ENCODE results near the gene HK2.
"Not testable (repeated sequence)": the region's sequence is repeated elsewhere in the genome, so short reads cannot be mapped to it uniquely, and the experiment has no call there.

HK2 gene

DNA sequence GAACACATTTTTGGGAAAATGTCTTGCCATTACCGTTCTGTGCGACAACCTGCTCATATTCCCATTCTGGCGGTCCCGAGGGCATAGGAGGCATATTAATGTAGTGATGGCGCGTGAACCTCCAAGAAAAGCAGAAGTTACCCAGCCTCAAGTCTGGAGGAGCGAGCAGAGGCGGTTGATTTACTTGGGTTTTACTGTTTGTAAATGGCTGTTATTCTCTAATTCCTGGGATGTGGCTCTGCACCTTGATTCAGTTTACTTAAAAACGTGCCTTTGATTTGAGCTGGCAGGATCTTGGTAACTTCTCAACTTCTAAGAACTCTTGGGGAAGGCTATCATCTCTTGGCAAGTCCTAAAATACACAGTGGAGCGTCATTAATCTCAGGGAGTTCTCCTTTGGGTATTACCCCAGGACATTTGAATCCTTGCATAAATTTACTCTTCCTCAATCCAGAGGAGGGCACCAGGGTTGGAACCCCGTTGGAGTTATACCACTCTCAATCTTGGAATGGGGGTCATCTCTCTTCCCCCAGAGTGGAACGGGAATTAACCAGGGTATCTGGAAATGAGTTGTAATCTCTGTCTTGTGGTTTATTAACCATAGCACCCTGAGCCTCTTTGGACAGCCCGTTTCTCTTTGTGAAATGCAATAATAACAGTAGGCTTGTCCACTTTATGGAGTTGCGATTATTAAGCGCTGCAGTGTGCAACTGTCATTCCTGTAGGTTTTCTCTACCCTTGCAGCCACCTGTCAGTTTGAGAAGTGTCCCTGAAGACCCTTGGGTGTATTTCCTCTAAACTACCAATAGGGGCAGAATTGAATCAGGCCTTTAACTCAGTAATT, 2.1 kb downstream of the HK2 start:
- no peak for DNase-seq

DNA sequence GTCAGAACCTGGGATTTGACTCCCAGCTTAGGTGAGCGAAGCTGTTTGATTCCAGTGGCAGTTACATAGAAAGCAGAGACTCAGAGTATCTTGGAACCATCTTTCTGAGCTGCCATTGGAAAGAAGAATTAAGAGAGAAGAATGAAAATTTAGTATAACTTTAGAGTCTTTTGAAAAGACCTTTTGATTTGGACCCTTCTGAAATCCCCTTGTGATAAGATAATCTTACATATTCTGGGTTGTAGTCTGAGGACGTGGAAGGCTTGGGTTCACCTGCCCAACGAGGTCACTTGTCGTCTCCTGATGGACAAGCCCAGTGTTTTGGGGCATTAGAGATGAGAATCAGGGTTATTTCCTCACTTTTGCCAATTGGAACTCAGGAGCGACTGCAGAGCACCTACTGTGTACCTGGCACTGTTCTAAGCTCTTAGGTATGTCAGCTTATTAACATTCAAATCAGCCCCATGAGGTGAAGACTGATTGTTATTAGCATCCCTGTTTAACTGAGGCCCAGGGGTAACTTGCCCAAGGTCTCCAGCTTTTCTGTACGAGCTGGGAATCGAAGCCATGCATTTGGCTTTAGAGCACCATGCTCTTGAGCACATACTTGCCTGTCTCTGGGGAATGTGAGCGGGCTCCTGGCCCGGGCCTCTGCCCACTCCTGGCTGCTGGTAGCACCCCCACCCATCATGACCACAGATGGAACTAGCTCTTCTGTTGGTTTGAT, 2.9 kb downstream of the HK2 start:
- no peak for DNase-seq

DNA sequence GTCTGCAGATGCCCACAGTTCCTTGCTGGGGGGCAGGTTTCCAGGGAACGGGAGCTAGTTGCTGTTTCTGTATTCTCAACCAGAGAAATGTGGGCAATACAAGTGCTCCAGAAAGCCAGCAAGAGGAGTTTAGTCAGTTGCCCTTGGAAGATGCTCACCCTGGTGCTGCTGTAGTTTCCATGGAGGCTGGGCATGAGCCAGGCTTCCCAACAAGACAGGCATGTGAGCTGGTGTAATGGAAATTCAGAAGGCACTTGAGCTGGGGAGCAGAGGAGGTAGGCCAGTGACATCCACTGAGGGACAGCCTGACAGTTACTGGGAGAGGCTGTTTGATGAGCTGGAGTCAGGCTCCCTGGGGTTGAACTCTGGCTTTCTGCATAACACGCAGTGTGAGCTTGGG, 7.7 kb downstream of the HK2 start:
- DNase-seq, result no peak

DNA sequence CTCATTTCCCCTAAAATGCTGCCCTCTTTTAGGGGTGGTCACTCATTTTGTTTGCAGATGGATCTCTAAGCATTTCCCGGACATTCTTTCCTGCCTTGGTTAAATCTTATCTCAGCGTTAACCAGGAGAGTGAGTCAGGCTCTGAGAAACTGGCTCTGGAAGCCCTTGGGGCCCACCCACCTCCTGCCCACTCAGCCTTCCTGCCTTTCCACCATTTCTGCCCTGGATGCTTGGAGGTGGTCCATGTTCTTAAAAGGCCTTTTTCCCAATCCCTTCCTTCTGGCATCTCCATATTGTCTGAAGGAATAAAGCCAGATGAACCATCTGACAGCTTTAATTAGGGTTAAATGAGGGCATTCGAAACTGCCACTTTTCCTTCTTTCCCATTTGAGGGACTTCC, 9.5 kb downstream of the HK2 start:
- DNase-seq, result no peak

DNA sequence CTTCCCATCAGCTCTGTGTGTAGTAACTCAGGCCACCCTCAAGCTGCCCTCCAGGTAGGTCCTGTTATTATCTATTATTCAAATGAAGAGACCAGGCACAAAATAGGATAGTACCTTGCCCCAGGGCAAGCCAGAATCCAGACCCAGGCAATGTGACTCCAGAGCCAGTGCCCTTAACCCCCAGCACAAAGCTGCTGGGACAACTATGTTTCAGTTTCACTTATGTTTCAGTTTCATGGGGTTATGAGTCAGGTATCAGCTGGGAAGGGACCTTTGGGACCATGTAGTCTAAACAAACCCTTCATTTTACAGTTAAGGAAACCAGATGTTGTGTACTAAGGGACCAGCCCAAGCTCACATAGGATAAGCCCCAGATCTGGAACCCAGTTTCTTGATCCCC, 10.0 kb downstream of the HK2 start:
- DNase-seq, result no peak

DNA sequence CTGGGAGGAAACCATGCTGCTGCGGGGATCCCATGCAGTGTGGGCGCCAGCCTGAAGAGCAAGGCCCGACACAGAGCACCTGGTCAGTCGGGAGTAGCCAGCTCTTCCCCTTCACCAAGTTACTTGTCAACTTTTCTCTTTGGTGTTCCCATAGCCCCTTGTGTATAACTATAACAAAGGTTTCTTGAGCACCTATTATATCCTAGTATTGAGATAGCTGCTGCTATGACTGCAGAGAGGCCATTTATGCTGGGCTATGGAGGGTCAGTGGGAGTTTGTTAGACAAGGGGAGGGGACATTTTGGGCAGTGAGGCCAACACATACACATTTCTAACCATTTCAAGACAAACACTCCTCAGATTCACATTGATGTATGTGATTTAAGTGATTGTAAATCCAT, 10.8 kb downstream of the HK2 start:
- no peak for DNase-seq

DNA sequence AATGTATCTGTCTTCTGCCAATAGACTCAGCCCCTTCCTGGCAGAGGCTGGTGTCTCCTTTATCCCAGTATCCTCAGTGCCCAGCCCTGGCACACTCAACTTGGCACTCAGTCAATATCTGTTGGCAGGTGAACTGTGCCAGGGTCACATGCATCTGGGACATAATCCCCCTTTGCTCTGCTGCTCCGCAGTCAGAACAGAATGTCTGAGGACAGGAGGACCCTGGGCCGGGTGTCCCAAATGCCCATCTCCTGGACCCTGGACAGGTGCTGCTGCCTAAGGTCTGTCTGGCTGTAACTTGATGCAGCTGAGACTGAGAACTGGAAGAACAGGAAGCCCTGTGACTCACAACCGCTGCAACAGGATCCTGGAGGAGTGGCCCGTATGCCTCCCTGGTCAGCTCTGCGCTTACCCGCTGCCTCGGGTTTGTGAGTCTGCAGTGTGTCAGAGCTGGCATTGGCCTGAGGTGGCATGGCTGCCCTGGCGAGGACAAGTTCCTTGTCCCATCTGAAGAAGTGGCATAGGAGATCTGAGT, 11.4 kb downstream of the HK2 start:
- DNase-seq, result peak; percentile 7

DNA sequence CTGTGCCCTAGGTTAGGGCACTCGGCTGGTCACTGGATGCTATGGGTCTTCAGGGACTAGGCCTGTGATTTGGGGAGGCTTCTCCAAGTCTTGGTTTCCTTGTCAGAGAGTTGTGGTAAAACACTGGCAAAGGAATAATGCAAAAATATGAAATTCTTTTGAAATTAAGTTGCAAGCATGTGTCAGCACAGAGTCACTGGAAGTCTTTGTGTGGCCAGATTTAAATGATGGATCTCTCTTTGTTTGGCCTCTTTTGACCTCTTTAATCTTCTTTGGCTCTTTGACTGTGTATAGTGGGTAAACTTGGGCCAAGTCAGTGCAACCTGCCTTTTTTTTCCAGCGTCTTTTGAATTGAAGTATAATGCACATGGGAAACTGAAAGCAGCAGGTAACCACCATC, 12.1 kb downstream of the HK2 start:
- no peak for DNase-seq

DNA sequence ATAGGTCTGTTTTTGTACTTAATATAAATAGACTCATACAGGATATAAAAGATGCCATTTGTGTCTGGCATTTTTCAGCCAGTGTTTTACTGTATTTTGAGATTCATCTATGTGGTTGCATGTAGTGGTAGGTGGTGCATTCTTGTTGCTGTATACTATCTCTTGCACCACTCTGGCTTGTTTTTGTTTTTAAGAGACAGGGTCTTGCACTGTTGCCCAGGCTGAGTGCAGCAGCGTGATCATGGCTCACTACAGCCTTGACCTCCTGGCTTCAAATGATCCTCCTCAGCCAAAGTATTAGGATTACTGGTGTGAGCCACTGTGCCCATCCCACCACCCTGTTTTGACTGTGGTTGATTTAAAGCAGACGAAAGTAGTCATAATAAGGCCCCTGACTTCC, 12.6 kb downstream of the HK2 start:
- DNase-seq, result no peak

DNA sequence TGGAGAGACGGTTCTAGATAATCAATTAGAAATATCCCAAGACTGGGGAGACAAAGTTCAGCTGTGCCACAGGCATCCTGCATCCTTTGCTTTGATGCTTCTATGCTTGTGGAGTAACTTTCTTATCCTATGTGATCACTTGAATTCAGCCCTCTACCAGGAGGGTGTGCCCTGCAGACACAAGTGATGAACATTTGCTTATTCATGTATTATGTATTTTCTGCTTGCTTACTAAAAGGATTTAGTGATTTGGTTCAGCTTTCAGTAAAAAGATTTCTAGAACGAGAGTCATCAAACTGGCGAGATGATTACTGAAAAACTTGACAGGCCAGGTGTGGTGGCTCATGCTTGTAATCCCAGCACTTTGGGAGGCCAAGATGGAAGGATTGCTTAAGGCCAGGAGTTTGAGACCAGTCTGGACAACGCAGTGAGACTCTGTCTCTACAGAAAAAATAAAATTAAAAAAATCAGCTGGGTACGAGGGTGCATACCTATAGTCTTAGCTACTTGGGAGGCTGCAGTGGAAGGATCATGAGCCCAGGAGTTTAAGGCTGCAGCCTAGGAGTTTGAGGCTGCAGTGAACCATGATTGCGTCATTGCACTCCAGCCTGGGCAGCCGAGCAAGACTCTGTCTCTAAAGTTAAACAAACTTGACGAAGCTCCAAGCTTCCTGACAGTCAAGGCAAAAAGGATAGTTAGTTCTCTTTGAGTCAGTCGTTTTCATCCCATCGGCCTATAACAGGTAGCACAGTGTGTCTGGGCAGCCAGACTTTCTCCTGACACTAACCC, 13.3 kb downstream of the HK2 start:
- no peak for DNase-seq

DNA sequence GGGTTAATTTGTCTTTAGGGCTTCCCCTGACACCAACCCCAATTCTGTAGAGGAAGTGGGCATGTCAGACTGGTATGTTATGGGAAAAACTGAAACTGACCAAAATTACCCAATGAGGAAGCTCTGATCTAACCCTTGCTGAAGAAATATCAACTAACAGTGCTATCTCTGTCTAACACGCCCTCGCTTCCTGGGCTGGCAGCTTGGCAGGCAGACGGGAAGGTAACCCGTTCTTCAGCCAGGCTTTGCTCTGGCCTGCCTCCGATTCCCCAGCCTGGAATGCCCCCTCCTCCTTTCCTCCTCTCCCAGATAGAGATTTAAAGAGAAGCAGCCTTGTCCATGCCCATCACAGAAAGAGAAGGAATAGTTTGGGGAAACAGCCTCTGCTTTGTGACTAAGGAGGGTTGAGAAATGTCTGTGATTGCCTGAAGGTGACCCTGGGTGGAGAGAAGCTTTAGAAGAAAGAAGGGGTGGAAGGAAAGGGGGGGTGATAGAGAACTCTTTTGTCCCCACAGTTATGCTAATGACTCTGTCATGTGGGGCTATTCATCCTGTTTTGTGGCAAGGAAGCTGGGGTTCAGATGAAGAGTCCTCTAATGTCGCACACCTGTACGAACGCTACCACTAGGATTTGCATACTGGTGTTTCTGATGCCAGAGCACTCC, 15.4 kb downstream of the HK2 start:
- peak; percentile 27 for DNase-seq

DNA sequence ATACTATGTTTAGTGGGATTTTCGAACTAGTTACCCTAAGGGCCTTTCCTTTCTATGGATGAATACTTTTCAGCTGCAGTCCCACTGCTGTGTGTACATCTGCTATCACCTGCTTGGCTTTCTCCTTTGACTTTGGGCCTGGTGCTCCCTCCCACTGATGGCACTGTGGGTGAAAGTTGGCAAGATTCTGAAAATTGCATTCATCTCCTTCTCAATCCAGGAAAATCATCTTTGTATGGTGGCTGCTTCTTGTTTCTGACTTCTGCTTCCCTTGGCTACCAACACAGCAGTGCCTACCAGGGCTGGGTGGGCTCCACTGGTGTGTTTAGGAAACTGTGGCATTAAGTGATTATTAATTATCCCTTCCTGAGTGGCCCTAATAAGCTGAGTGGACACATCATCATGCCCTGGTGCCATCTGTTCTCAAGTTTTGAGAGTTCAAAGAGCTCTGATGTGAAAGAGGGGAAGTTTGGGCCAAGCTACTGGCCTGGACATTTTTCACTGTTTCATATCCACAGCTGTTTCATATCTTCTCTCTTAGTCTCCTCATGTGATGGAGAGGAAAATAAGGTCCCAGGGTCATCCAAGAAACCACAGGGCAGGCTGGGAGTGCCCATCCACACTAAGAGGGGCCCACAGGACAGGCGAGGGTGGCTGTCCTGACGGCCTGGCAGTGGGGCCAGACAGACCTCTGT, 16.7 kb downstream of the HK2 start:
- no peak for DNase-seq

DNA sequence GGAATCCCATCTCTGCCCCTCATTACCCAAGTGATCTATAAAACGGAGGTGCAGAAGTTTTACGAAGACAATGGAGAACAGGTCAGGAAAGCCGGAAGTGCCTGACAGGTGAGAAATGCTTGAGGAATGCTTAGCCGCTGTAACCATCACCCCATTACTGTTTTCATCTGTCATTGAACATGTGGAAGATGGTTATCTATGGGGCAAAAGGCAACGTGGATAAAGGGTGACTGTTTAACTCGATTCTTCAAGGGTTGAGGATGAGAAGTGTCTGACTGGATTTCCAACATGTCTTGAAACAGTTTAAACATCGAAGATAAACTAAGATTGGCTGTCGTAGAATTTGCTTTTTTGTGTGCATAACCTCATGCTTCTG, 17.3 kb downstream of the HK2 start:
- DNase-seq, result no peak

DNA sequence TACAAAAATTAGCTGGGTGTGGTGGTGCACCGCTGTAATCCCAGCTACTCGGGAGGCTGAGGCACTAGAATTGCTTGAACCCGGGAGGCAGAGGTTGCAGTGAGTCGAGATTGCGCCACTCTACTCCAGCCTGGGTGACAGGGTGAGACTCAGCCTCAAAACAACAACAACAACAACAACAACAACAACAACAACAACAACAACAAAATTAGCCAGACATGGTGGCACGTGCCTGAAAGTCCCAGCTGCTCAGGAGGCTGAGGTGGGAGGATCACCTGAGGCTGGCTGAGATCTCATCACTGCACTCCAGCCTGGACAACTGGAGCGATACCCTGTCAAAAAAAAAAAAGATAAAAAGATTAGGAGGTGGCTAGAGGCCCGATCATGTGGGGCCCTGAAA, 19.4 kb downstream of the HK2 start:
- not testable (repeated sequence) for DNase-seq

DNA sequence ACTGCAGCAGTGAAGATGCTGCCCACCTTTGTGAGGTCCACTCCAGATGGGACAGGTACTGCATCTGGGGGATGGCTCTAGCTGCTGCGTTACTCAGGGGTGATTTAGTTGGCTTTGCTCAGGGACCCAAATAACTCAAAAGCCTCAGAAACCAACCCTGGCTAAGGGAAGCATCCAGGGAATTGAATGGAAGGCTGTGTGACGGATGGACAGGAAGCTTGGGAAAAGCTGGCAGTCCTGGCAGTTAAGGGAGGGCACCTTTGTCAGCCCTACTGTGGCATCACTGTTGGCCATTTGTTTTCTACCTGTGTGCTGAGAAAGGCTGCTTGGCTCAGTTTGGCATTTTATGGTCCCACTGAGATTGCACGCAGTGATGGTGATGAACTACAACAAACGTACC, 20.5 kb downstream of the HK2 start:
- no peak for DNase-seq

DNA sequence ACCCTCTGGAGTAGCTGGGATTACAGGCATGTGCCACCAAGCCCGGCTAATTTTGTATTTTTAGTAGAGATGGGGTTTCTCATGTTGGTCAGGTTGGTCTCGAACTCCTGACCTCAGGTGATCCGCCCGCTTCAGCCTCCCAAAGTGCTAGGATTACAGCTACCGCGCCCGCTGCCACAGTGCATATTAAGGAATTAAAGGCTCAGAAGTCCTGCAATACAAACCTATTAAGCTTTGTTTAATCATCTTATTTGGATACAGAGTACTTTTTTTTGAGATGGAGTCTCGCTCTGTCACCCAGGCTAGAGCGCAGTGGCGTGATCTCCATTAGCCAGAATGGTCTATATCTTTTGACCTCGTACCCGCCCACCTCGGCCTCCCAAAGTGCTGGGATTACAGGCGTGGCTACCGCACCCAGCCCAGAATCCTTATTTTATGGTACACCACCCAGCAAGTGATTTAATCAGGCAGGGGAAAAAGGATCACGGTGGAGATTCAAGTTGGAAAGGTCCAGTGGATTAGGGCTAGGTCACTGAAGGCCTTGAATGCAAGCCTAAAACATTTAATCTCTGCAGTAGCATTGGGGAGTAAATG, 21.3 kb downstream of the HK2 start:
- DNase-seq, result not testable (repeated sequence)

DNA sequence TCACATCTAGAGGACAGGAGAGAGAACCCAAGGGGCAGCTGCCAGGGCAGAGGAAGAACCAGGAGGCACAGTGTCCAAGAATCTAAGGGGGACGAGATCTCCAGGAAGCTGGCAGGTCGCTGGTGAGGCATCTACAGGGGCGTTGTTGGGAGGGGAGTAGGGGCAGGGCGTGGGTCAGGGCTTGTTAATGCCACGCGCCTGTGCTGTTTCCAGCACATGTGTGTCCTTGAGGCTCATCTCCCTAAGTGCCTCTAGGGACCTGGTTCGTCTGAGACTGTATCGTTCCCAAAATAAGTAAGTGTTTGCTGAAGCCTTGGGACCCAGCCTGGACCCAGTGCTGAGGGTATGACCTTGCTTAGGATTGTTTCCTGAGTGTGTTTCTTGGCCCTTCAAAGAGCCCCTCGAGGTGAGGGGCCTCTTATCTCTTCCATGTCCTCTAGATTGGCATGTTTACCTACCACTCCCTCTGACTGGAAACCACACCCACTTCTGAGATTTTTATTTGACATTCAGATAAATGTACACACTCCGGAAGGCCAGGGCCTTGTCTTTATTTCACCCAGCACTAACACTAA, 22.2 kb downstream of the HK2 start:
- DNase-seq, result no peak

DNA sequence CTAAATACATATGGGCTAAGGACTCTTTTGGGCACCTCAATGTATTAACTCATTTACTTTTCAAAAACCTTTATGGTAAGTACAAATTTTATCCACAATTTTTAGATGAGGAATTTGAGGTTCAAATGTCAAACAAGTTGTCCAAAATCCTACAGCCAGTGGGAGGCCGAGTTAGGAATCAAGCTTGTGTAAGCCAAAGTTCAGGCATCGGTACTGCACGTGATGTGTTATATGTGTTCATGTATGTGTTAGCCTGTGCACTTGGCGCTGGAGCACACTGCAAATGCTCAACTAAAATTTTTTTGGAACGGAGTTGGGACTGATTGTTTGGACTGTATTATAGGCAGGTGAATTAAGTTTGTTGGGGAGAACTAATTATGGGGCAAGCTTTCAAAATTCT, 22.7 kb downstream of the HK2 start:
- no peak for DNase-seq

DNA sequence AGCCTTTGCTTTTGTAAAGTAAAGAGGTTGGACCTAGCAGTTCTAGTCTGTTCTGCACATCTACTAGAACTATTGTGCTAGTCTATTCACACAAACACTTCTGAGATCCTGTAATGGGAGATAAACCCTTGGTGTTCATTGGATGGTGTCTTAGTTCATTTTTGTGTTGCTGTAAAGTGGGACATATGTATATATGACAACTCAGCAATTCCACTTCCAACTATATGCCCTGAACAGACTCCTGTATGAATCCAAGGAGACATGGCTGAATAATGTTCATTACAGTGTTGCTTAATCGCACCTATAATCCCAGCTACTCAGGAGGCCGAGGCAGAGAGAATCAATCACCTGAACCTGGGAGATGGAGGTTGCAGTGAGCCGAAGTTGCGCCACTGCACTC, 23.3 kb downstream of the HK2 start:
- no peak for DNase-seq

DNA sequence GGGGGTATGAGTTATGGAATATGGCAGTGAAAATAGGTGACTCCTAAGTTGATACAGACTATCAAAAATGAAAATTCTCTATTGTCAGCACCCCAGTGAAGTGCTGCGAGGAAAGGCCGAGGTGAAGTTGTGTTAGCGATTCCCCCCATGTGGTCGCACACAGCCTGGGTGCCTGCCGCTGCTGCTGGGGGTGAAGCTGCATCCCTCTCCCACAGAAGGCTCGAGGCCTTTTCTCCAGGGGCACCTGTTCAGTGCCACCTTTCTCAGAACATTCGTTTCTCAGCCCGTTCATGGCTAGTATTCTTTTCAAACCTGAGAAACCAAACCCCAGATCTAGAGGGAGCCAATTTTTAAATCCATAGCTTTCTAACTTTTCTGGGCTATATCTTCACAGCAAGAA, 23.8 kb downstream of the HK2 start:
- DNase-seq, result no peak

DNA sequence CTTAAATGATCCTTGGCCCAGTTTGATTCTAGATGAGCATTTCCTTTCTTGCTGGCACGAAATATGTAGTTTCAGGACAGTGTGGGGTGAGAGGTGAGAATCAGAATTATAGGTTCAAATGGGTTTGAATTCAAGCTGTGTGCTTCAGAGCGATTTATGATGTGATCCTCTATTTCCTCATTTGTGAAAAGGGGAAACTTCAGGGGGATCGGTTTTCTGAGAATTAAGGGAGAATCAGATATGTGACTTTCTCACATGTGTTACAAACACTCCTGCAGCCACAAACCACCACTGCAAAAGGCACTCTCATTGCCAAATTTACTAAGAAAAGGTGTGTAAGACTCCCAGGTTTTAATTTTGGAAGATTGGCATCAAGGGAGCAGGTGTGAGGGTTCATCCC, 24.4 kb downstream of the HK2 start:
- DNase-seq, result no peak

DNA sequence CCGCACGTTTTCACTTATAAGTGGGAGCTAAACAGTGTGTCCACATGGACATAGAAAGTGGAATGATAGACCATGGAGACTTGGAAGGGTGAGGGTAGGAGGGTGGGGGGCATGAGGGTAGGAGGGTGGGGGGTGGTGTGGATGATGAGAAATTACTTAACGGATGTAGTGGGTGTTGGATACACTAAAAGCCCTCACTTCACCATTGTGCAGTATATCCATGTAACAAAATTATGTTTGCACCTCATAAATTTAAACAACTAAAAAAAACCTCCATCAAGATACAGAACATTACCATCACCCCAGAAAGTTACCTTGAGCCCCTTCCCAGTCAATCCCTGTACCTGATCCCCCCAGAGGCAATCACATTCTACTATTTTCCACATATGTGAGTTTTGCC, 26.2 kb downstream of the HK2 start:
- DNase-seq, result no peak
